ENCODE data around the gene PSPH. TPM values are rescaled to one million over a fixed set of nuclear protein-coding genes. Genes with fewer than 3 reads are reported as not detected.

Gene PSPH
- total and polyA plus RNA-seq, 10 donors, result 2.2 to 11.3 (median 6.6) TPM

DNA sequence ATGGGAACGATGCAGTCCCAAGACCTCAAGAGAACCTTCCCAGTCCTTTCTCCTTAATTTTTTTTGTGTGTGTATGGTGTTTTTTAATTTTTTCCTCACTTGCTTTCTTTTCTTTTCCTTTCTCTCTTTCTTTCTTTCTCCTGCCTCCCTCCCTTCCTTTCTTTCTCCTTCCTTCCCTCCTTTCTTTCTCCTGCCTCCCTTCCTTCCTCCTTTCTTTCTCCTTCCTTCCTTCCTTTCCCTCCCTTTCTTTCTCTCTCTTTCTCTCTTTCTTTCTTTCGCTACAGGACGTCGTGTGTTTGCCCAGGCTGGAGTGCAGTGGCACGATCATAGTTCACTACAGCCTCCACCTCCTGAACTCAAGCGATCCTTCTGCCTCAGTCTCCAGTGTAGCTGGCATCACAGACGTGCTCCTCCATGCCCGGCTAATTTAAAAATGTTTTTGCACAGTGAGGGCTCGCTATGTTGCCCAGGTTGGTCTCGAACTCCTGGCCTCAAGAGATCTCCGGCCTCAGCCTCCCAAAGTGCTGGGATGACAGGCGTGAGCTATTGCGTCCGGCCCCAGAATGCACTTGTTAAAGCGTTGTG is 87.6 kb downstream of the PSPH start:
- H3K27ac ChIP-seq, result peak overlapping the region; percentile 74 to 97 (median 94)
- peaks cover 10 to 42% (median 28%) of the 10 kb centered on the region in 6 donors for H3K4me1 ChIP-seq
- H3K4me3 ChIP-seq, result peak overlapping the region; percentile 6 to 91 (median 50)
- peaks cover 0 to 17% (median 0%) of the 10 kb centered on the region in 6 donors for H3K36me3 ChIP-seq
- DNase-seq, result no peak
- intact Hi-C loops (cut with DNase I; ENCODE audit: low total_unique reads), result loop anchor here (10.0 kb wide), 1 partner anchor 679 kb away; no protein-coding TSS in a partner anchor
- TF ChIP-seq POLR2A (IDR thresholded peaks at IDR 0.05), result no peak
- TF ChIP-seq, protein P1, sequence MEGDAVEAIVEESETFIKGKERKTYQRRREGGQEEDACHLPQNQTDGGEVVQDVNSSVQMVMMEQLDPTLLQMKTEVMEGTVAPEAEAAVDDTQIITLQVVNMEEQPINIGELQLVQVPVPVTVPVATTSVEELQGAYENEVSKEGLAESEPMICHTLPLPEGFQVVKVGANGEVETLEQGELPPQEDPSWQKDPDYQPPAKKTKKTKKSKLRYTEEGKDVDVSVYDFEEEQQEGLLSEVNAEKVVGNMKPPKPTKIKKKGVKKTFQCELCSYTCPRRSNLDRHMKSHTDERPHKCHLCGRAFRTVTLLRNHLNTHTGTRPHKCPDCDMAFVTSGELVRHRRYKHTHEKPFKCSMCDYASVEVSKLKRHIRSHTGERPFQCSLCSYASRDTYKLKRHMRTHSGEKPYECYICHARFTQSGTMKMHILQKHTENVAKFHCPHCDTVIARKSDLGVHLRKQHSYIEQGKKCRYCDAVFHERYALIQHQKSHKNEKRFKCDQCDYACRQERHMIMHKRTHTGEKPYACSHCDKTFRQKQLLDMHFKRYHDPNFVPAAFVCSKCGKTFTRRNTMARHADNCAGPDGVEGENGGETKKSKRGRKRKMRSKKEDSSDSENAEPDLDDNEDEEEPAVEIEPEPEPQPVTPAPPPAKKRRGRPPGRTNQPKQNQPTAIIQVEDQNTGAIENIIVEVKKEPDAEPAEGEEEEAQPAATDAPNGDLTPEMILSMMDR (IDR thresholded peaks at IDR 0.05 in 8 of 11, conservative IDR thresholded peaks at IDR 0.05 in 3 of 11), result no peak
- TF ChIP-seq POLR2AphosphoS5 (IDR thresholded peaks at IDR 0.05), result no peak
- WGBS, 5 donors, result 76 to 87% (median 79%) methylated on average over 15 of the region's 15 CpGs
- H3K9me3 ChIP-seq, result no peaks in the 10 kb centered on the region
- H3K27me3 ChIP-seq (replicated peaks in 1 of 7), result no peaks in the 10 kb centered on the region

DNA sequence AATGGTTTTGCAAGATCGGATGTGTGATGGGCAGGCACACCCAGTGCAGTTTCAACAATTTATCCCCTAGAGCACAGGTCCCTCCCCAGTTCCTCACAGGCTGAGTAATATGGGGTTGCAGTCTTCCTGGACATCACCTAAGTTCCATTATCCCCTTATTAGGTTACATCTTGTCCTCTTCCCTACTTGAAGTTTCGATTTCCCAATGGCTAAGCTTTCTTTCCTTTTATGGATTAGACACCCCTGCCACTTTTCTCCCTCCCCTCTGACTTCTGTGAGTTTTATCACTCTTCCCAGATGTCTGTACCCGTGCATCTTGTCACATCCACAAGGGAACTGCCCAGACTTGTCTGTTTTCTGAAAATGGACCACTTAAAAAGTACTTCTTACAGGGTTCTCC is 89.2 kb downstream of the PSPH start:
- H3K4me3 ChIP-seq, result no peak overlapping the region
- intact Hi-C loops (cut with DNase I; ENCODE audit: low total_unique reads), result loop anchor here (10.0 kb wide), 1 partner anchor 677 kb away; no protein-coding TSS in a partner anchor
- peaks cover 0 to 9% (median 0%) of the 10 kb centered on the region in 6 donors for H3K36me3 ChIP-seq

More for the DNA sequence above, 89.2 kb downstream of the PSPH start:
- Histone ChIP-seq H3K9me3 (no peaks in the 10 kb centered on the region), H3K27me3 (replicated peaks in 1 of 7) (no peaks in the 10 kb centered on the region), H3K4me1 (peaks cover 10 to 35% (median 27%) of the 10 kb centered on the region in 6 donors), H3K27ac (no peak overlapping the region)
- no peak for DNase-seq
- TF ChIP-seq, protein P1 (IDR thresholded peaks at IDR 0.05 in 8 of 11, conservative IDR thresholded peaks at IDR 0.05 in 3 of 11), result no peak
- 81 to 92% (median 86%) methylated on average over 3 of the region's 3 CpGs for WGBS, 5 donors

Small RNA genes lying within 50 kb of the gene (small RNA-seq; reads per million reads assigned to genes)
- 0 reads per million in 4 donors for gene SNORA15
- gene SNORA22B, result 0 reads per million in 4 donors

Other genes starting within 250 kb of the PSPH start
- gene SEPTIN14, start 188.7 kb downstream of the PSPH start, total RNA-seq, result under 1 TPM in 2 of 7 donors, not detected in 5; 0.09 to 0.20 TPM
- gene SEPTIN14, start 188.7 kb downstream of the PSPH start, polyA plus RNA-seq, result not detected
- 1 to 10 TPM; 2.0 to 6.2 (median 3.5) TPM for gene ZNF713, start 164.0 kb downstream of the PSPH start, total RNA-seq
- 1 to 10 TPM in 1 of 3 donors, under 1 TPM in 2; 0.38 to 1.0 (median 0.74) TPM for gene ZNF713, start 164.0 kb downstream of the PSPH start, polyA plus RNA-seq
- 10 to 100 TPM in 2 of 7 donors, 1 to 10 TPM in 5; 6.4 to 10.2 (median 8.7) TPM for gene MRPS17, start 99.6 kb downstream of the PSPH start, total RNA-seq
- 10 to 100 TPM; 10.2 to 14.1 (median 12.5) TPM for gene MRPS17, start 99.6 kb downstream of the PSPH start, polyA plus RNA-seq
- 10 to 100 TPM; 31.8 to 54.1 (median 37.1) TPM for gene NIPSNAP2, start 86.9 kb downstream of the PSPH start, total RNA-seq
- 10 to 100 TPM; 26.8 to 44.6 (median 29.7) TPM for gene NIPSNAP2, start 86.9 kb downstream of the PSPH start, polyA plus RNA-seq
- gene CCT6A, start 321 bp upstream of the PSPH start, total RNA-seq, result 100 to 1,000 TPM in 1 of 7 donors, 10 to 100 TPM in 6; 71.5 to 107 (median 84.9) TPM
- gene CCT6A, start 321 bp upstream of the PSPH start, polyA plus RNA-seq, result 100 to 1,000 TPM; 113 to 139 (median 133) TPM
- 100 to 1,000 TPM in 6 of 7 donors, 10 to 100 TPM in 1; 96.5 to 145 (median 132) TPM for gene SUMF2, start 12.8 kb upstream of the PSPH start, total RNA-seq
- gene SUMF2, start 12.8 kb upstream of the PSPH start, polyA plus RNA-seq, result 10 to 100 TPM; 57.1 to 81.3 (median 60.4) TPM
- gene PHKG1, start 41.5 kb upstream of the PSPH start, total RNA-seq, result 1 to 10 TPM in 6 of 7 donors, not detected in 1; 1.0 to 3.4 (median 1.8) TPM
- 1 to 10 TPM in 1 of 3 donors, under 1 TPM in 2; 0.86 to 1.2 (median 0.93) TPM for gene PHKG1, start 41.5 kb upstream of the PSPH start, polyA plus RNA-seq
- gene CHCHD2, start 55.0 kb upstream of the PSPH start, total RNA-seq, result 100 to 1,000 TPM; 192 to 371 (median 228) TPM
- gene CHCHD2, start 55.0 kb upstream of the PSPH start, polyA plus RNA-seq, result 100 to 1,000 TPM; 265 to 476 (median 453) TPM
- gene NUPR2, start 65.0 kb upstream of the PSPH start, total RNA-seq, result not detected
- gene NUPR2, start 65.0 kb upstream of the PSPH start, polyA plus RNA-seq, result not detected

Measured in spleen (tissue), 11 donors.